KOPT-K1 (cell line): ENCODE results near the gene SPEF2.
"Not testable (repeated sequence)": the region's sequence is repeated elsewhere in the genome, so short reads cannot be mapped to it uniquely, and the experiment has no call there.

Experiments used
- H3K27ac ChIP-seq: fragments of 200-600 bp; sonication (generic); 2 replicates; pipeline ENCODE4 v1.5.1; 2016; ENCODE audit warnings: antibody characterized with exemption, mild to moderate bottlenecking, low read depth, low read length; ENCODE audit not compliant: poor library complexity, severe bottlenecking
- H3K36me3 ChIP-seq: fragments of 200-600 bp; sonication (generic); 2 replicates; pipeline ENCODE4 v1.5.1; 2017; ENCODE audit warnings: antibody characterized with exemption, mild to moderate bottlenecking, low read length, moderate library complexity; ENCODE audit not compliant: insufficient read depth
- H3K9me3 ChIP-seq: fragments of 200-600 bp; sonication (generic); 2 replicates; pipeline ENCODE4 v1.5.1; 2017; ENCODE audit warnings: antibody characterized with exemption, low read length, mild to moderate bottlenecking; ENCODE audit not compliant: insufficient read depth, poor library complexity, severe bottlenecking

Gene SPEF2

GRCh38 chr5:35828082-35828598 is 210.5 kb downstream of the SPEF2 start:
- H3K36me3 ChIP-seq: no peaks in the 10 kb centered on the region
- H3K9me3 ChIP-seq: no peaks in the 10 kb centered on the region
- H3K27ac ChIP-seq: no peak overlapping the region

DNA sequence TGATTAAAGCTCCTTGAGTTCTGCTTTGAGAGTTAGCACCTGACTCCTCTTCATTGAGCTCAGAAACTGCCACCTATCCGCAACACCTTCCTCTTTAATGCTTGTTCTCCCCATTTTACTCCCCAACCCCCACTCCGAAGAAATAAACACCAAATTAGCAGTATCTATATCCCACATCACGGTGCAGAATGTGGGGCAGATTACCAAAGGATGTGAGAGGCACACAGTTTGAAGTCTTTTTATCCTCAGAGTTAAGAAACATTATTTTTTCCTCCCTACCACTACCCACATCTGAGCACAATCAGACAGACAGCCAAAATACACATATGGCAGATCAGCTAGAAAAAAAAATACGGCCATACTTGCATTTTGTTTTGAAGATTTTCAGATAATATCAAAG is 212.9 kb downstream of the SPEF2 start:
- H3K9me3 ChIP-seq: no peaks in the 10 kb centered on the region
- H3K36me3 ChIP-seq: no peaks in the 10 kb centered on the region
- H3K27ac ChIP-seq: no peak overlapping the region

- H3K27ac ChIP-seq: no peak overlapping the region
- H3K36me3 ChIP-seq: no peaks in the 10 kb centered on the region
- H3K9me3 ChIP-seq: no peaks in the 10 kb centered on the region
Observed at GRCh38 chr5:35832762-35833161, 215.1 kb downstream of the SPEF2 start.

GRCh38 chr5:35833224-35833623 is 215.6 kb downstream of the SPEF2 start:
- H3K27ac ChIP-seq: no peak overlapping the region
- no peaks in the 10 kb centered on the region for H3K9me3 ChIP-seq
- no peaks in the 10 kb centered on the region for H3K36me3 ChIP-seq

DNA sequence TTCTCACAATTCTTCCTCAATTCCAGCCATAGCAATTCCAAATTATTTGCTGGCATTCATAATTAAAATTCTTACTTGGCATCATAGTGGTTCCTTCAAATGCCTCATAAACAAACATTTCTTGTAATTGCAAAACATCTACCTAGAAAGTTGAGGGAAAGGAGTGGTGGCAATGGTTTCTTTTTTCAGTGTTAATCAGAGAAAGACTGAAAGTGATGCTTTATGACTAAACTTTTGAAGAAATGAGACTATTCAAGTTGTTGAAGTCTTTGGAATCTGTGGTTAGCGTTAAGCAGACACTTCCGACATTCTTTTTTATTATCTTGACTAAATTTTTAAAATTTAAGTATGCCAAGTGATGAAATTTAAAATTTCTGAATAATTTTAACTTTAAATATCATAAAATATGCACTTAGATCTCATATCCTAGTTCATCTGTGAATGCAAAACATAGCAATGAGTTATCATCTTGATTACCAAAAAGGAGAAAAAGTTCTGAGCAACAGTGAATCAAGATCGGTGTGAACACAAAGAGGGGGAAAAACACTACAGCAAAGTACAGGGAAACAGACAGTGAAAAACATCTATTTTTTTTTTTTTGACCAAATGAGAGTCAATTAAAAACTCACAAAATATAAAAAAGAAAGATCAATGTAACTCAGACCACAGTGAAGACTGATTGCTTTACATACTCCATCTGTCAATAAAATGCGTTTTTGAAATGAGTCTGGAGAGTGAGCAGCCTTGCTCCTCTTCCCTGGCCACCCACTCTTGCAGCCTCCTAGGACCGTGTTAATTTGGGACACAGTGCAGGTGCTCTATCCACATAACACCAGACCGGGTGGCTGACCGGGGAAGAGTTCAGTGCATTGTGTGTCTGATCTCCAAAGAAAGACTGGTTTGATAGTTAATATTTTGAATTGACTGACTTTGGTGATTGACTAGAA is 218.4 kb downstream of the SPEF2 start:
- Histone ChIP-seq H3K27ac (no peak overlapping the region), H3K36me3 (no peaks in the 10 kb centered on the region), H3K9me3 (no peaks in the 10 kb centered on the region)

GRCh38 chr5:35838370-35839042 is 220.8 kb downstream of the SPEF2 start:
- no peak overlapping the region for H3K27ac ChIP-seq
- H3K36me3 ChIP-seq: no peaks in the 10 kb centered on the region
- peaks cover 11% of the 10 kb centered on the region for H3K9me3 ChIP-seq

- Histone ChIP-seq H3K36me3 (no peaks in the 10 kb centered on the region), H3K9me3 (peaks cover 55% of the 10 kb centered on the region), H3K27ac (no peak overlapping the region)
Observed at GRCh38 chr5:35842856-35843255, 225.2 kb downstream of the SPEF2 start.

DNA sequence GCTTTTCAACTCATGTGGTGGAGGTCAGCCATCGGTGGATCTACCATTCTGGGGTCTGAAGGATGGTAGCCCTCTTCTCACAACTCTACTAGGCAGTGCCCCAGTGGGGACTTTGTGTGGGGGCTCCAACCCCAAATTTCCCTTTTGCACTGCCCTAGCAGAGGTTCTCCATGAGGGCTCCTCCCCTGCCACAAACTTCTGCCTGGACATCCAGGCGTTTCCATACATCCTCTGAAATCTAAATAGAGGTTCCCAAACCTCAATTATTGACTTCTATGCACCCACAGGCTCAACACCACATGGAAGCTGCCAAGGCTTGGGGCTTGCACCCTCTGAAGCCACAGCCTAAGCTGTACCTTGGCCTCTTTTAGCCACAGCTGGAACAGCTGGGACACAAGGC is 227.8 kb downstream of the SPEF2 start:
- not testable (repeated sequence) for H3K27ac ChIP-seq, H3K36me3 ChIP-seq
- peaks cover 60% of the 10 kb centered on the region for H3K9me3 ChIP-seq

DNA sequence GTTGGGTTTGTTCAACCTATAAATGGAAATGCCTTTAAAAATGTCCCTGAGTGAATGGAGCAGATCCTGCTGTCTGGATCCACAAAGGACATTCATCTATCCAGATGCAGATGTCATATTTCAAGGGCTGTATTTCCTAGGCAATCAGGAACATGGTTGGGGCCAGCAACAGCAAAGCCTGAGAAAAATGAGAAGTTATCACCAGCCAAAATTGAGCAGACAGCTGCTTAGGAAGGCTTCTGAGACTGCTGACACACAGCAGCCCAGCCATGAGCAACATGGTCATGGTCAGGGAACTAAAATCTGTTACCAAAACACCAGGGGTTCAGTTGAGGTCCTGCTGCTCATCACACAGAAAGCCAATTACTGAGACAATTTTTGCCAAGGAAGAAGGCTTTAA is 229.8 kb downstream of the SPEF2 start:
- Histone ChIP-seq H3K36me3 (no peaks in the 10 kb centered on the region), H3K9me3 (peaks cover 57% of the 10 kb centered on the region)

GRCh38 chr5:35847961-35848360 is 230.3 kb downstream of the SPEF2 start:
- Histone ChIP-seq H3K36me3 (no peaks in the 10 kb centered on the region), H3K27ac (no peak overlapping the region), H3K9me3 (peaks cover 53% of the 10 kb centered on the region)

More for the DNA sequence above, 229.8 kb downstream of the SPEF2 start:
- H3K27ac ChIP-seq: no peak overlapping the region

DNA sequence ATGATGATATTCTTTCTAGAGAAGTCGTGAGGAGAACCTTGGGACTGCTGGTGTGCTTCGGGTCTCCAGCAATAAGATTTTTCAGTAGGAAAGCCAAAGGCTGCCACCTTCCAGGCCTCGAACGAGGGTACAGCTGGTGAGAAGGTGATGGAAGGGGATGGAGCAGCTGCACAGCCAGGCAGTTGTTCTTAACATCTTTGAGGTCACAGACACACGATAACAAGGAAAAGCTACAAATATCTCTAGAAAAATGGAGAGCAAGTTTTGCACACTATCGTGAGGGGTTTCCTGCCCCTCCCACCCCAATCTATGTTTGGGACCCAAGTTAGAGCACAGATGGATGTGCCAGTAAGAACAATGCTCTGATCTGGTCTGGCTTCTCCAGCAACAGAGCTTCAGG is 232.2 kb downstream of the SPEF2 start:
- Histone ChIP-seq H3K36me3 (no peaks in the 10 kb centered on the region), H3K27ac (no peak overlapping the region), H3K9me3 (peaks cover 35% of the 10 kb centered on the region)

DNA sequence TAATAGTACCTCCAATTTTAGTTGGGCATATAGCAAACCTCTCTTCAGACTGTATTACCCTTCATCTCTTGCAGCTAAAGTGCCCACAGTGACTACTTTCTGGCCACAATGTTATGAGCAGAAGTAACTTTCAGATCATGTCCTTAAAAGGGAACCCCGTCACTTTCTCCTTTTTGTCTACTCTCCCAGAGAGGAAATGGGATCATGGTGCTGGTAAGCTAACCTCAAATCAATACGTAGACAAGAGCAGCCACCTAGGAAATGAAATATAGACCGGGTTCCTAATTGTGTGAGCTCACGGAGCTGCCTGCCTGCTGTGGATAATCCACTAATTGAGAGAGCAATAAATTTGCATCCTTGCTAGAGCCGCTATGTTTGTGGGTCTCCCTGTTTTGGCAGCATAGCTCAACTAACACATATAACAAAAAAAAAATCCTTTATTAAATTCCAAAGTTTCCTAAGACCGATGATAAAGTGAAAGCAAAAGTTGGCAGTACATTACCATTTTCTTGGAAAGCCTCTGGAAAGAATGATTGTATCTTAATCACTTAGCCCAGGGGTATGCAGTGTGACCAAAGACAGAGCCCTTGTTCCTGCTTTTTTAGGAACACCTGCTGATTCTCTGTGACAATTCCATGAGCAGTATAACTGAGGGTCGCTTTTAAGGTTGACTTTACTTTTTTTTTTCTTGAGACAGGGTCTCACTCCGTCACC is 233.5 kb downstream of the SPEF2 start:
- Histone ChIP-seq H3K9me3 (peaks cover 23% of the 10 kb centered on the region), H3K36me3 (no peaks in the 10 kb centered on the region), H3K27ac (no peak overlapping the region)

GRCh38 chr5:35852084-35852734 is 234.5 kb downstream of the SPEF2 start:
- peaks cover 12% of the 10 kb centered on the region for H3K9me3 ChIP-seq
- no peaks in the 10 kb centered on the region for H3K36me3 ChIP-seq
- H3K27ac ChIP-seq: no peak overlapping the region

- H3K36me3 ChIP-seq: no peaks in the 10 kb centered on the region
- peaks cover 6% of the 10 kb centered on the region for H3K9me3 ChIP-seq
- H3K27ac ChIP-seq: no peak overlapping the region
Observed at GRCh38 chr5:35852773-35853172, 235.1 kb downstream of the SPEF2 start.
